GM13977 (cell line): ENCODE results near the gene WWOX.

ENCODE experiments used
- DNase-seq: peaks from one replicate; pipeline ENCODE4 v3.0.0; 2012; ENCODE audit warnings: low spot score
- CTCF ChIP-seq: IDR thresholded peaks from 2 replicates; pipeline ENCODE4 v1.5.1; 2012; ENCODE audit warnings: mild to moderate bottlenecking, control low read depth; ENCODE audit not compliant: insufficient read depth; ENCODE audit errors: extremely low read depth, missing control alignments
- in situ Hi-C: fragments of 300-500 bp; cut with MboI; formaldehyde crosslinking; loops from one replicate; pipeline ENCODE4 v1.12.0; 2022; ENCODE audit warnings: low sequenced_read_pairs, low pct_unique_long_range_greater_than_20kb, mixed read lengths, inconsistent platforms; ENCODE audit not compliant: unreplicated experiment

The WWOX gene

GRCh38 chr16:78435260-78435659 lies 335.8 kb downstream of the WWOX start:
- in situ Hi-C loops = no loop called here
- no peak for TF ChIP-seq CTCF
- DNase-seq = no peak

GRCh38 chr16:78436023-78436422 lies 336.6 kb downstream of the WWOX start:
- in situ Hi-C loops = no loop called here
- DNase-seq = no peak
- no peak for TF ChIP-seq CTCF

GRCh38 chr16:78436846-78437245 lies 337.4 kb downstream of the WWOX start:
- no peak for DNase-seq
- TF ChIP-seq CTCF = no peak
- in situ Hi-C loops = no loop called here

- peak; percentile 39 for DNase-seq
- in situ Hi-C loops = no loop called here
- TF ChIP-seq CTCF = peak; percentile 66
Measured at GRCh38 chr16:78437352-78437968, 338.0 kb downstream of the WWOX start.

- no peak for TF ChIP-seq CTCF
- in situ Hi-C loops = no loop called here
- no peak for DNase-seq
Measured at GRCh38 chr16:78438219-78438618, 338.8 kb downstream of the WWOX start.

- no peak for TF ChIP-seq CTCF
- DNase-seq = no peak
- in situ Hi-C loops = no loop called here
Measured at GRCh38 chr16:78438632-78439031, 339.2 kb downstream of the WWOX start.

GRCh38 chr16:78439646-78440045 lies 340.2 kb downstream of the WWOX start:
- no peak for TF ChIP-seq CTCF
- no peak for DNase-seq
- in situ Hi-C loops = no loop called here
